Measurements from ENCODE around the gene PTPRG.

DNA sequence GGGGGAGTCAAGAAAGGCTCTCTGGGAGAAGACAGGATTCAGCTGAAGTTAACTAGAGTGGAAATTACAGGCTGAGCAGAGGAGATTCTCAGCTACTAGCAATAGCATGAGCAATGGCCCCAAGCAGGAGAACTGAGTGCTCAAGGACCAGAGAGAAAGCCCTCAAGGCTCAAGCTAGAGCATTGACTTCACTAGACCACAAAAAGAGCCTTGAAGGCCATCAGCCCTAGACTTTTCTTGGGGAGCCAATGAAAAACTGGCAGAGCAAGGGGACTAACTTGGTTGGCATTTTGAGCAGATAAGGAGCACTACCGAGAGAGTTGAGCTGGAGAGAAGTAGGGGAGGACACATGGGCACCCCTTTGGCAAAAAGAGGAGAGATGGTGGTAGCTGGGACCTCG is 534.4 kb downstream of the PTPRG start:
- TF ChIP-seq POLR2A (IDR thresholded peaks at IDR 0.05), result no peak
- TF ChIP-seq, protein P1, sequence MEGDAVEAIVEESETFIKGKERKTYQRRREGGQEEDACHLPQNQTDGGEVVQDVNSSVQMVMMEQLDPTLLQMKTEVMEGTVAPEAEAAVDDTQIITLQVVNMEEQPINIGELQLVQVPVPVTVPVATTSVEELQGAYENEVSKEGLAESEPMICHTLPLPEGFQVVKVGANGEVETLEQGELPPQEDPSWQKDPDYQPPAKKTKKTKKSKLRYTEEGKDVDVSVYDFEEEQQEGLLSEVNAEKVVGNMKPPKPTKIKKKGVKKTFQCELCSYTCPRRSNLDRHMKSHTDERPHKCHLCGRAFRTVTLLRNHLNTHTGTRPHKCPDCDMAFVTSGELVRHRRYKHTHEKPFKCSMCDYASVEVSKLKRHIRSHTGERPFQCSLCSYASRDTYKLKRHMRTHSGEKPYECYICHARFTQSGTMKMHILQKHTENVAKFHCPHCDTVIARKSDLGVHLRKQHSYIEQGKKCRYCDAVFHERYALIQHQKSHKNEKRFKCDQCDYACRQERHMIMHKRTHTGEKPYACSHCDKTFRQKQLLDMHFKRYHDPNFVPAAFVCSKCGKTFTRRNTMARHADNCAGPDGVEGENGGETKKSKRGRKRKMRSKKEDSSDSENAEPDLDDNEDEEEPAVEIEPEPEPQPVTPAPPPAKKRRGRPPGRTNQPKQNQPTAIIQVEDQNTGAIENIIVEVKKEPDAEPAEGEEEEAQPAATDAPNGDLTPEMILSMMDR (IDR thresholded peaks at IDR 0.05), result no peak

Measured in right lobe of liver (tissue), 4 donors.